ENCODE measurements around the gene APBA1. TPM values are rescaled to one million over a fixed set of nuclear protein-coding genes. Genes with fewer than 3 reads are reported as not detected.

Gene APBA1
- total RNA-seq, 4 donors from 2014 or later, result 5.8 to 15.7 (median 11.5) TPM

- WGBS, result 94% methylated on average over 3 of the region's 3 CpGs
- Histone ChIP-seq H3K9me3 (no peaks in the 10 kb centered on the region), H3K36me3 (peaks cover 17% of the 10 kb centered on the region), H3K27ac (no peak overlapping the region), H3K27me3 (no peaks in the 10 kb centered on the region), H3K4me3 (no peak overlapping the region), H3K4me1 (no peaks in the 10 kb centered on the region)
- TF ChIP-seq POLR2AphosphoS5 (IDR thresholded peaks at IDR 0.05) (no peak), POLR2A (IDR thresholded peaks at IDR 0.05) (no peak), EP300 (IDR thresholded peaks at IDR 0.05) (no peak), CTCF (IDR thresholded peaks at IDR 0.05) (no peak)
- no peak for DNase-seq (ENCODE audit: low spot score in 2 of 2)
Measured at GRCh38 chr9:69715096-69715495, 42.9 kb upstream of the APBA1 start.

- no peak for TF ChIP-seq POLR2AphosphoS5 (IDR thresholded peaks at IDR 0.05)
- TF ChIP-seq CTCF (IDR thresholded peaks at IDR 0.05), result no peak
- no peak for TF ChIP-seq EP300 (IDR thresholded peaks at IDR 0.05)
- no peak for TF ChIP-seq POLR2A (IDR thresholded peaks at IDR 0.05)
- WGBS, result 100% methylated on average over 2 of the region's 2 CpGs
- Histone ChIP-seq H3K4me1 (no peaks in the 10 kb centered on the region), H3K27me3 (no peaks in the 10 kb centered on the region), H3K4me3 (no peak overlapping the region), H3K27ac (no peak overlapping the region), H3K36me3 (no peaks in the 10 kb centered on the region), H3K9me3 (peaks cover 20% of the 10 kb centered on the region)
- no peak for DNase-seq (ENCODE audit: low spot score in 2 of 2)
Measured at GRCh38 chr9:69697475-69697874, 25.3 kb upstream of the APBA1 start.

- Histone ChIP-seq H3K9me3 (peaks cover 20% of the 10 kb centered on the region), H3K27me3 (no peaks in the 10 kb centered on the region), H3K4me3 (no peak overlapping the region), H3K4me1 (no peaks in the 10 kb centered on the region), H3K27ac (no peak overlapping the region), H3K36me3 (no peaks in the 10 kb centered on the region)
- WGBS, result 97% methylated on average over 2 of the region's 2 CpGs
- TF ChIP-seq CTCF (IDR thresholded peaks at IDR 0.05) (no peak), POLR2A (IDR thresholded peaks at IDR 0.05) (no peak), EP300 (IDR thresholded peaks at IDR 0.05) (no peak), POLR2AphosphoS5 (IDR thresholded peaks at IDR 0.05) (no peak)
- no peak for DNase-seq (ENCODE audit: low spot score in 2 of 2)
Measured at GRCh38 chr9:69696802-69697201, 24.6 kb upstream of the APBA1 start.

- H3K27ac ChIP-seq, result no peak overlapping the region
- no peaks in the 10 kb centered on the region for H3K4me1 ChIP-seq
- no peak for DNase-seq (ENCODE audit: low spot score in 2 of 2)
- no peaks in the 10 kb centered on the region for H3K9me3 ChIP-seq
- H3K27me3 ChIP-seq, result no peaks in the 10 kb centered on the region
- H3K36me3 ChIP-seq, result no peaks in the 10 kb centered on the region
- WGBS, result 68% methylated on average over 2 of the region's 2 CpGs
- no peak overlapping the region for H3K4me3 ChIP-seq
- no peak for TF ChIP-seq CTCF (IDR thresholded peaks at IDR 0.05)
- no peak for TF ChIP-seq POLR2AphosphoS5 (IDR thresholded peaks at IDR 0.05)
- no peak for TF ChIP-seq POLR2A (IDR thresholded peaks at IDR 0.05)
- TF ChIP-seq EP300 (IDR thresholded peaks at IDR 0.05), result no peak
Measured at GRCh38 chr9:69689991-69690538, 17.9 kb upstream of the APBA1 start.

GRCh38 chr9:69683927-69684326, 11.8 kb upstream of the APBA1 start:
- no peak overlapping the region for H3K27ac ChIP-seq

More at GRCh38 chr9:69683927-69684326, 11.8 kb upstream of the APBA1 start:
- no peaks in the 10 kb centered on the region for H3K27me3 ChIP-seq
- no peak overlapping the region for H3K4me3 ChIP-seq
- WGBS, result 79% methylated on average over 5 of the region's 5 CpGs
- H3K9me3 ChIP-seq, result no peaks in the 10 kb centered on the region
- TF ChIP-seq POLR2A (IDR thresholded peaks at IDR 0.05), result no peak
- TF ChIP-seq CTCF (IDR thresholded peaks at IDR 0.05), result no peak
- no peak for TF ChIP-seq POLR2AphosphoS5 (IDR thresholded peaks at IDR 0.05)
- no peak for TF ChIP-seq EP300 (IDR thresholded peaks at IDR 0.05)
- no peaks in the 10 kb centered on the region for H3K4me1 ChIP-seq
- H3K36me3 ChIP-seq, result no peaks in the 10 kb centered on the region
- no peak for DNase-seq (ENCODE audit: low spot score in 2 of 2)

Measured in suprapubic skin (tissue), 4 donors.